ENCODE measurements around the gene PTMA.
A peak's percentile ranks its signal among the peaks of the same experiment; 100 is the strongest.

PTMA gene

DNA sequence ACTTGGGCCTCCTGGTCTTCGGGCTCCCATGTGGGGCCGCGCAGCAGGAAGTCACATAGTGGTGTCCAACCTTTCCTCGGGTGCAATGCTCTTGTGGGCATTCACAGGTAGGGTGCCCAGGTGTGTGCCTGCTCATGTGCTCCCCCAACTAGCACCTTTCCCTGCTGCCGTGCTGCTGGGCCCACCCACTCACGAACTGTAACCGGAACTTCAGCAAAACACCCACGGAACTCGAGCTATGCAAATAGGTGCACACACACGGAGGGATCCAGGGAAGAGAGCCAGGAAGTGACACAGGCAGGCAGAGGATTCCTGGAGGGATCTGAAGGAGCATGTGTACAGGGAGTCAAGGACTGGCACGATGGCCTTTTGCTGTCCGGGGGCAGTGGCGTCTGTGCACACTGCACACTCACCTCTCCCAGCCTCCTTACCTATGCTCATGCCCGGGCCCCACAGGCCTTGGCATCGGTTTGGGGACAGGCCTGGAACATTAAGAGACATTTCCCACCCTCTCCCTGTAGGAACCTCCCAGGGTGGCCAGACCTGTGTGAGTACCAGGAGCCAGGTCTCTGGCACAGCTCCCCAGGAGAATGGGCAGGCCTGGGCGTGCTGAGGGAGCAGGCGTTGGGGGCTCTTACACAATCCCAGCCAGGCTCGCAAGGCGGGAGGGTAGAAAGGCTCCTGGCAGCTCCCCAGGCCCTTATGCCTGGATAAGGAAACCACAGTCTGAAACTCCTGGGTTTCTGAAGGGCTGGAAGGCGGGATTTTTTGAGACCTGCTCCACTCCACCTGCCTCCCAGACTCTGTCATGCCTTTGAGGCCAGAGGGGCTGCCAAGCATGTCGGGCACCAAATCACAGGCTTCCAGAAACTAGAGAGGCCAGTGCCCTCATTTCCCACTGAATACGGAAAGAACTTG lies 6.6 kb upstream of the PTMA start:
- DNase-seq (ENCODE audit: low read depth): no peak
- H3K4me3 ChIP-seq (ENCODE audit: low read depth, low read length): no peak overlapping the region
- TF ChIP-seq, protein P1, sequence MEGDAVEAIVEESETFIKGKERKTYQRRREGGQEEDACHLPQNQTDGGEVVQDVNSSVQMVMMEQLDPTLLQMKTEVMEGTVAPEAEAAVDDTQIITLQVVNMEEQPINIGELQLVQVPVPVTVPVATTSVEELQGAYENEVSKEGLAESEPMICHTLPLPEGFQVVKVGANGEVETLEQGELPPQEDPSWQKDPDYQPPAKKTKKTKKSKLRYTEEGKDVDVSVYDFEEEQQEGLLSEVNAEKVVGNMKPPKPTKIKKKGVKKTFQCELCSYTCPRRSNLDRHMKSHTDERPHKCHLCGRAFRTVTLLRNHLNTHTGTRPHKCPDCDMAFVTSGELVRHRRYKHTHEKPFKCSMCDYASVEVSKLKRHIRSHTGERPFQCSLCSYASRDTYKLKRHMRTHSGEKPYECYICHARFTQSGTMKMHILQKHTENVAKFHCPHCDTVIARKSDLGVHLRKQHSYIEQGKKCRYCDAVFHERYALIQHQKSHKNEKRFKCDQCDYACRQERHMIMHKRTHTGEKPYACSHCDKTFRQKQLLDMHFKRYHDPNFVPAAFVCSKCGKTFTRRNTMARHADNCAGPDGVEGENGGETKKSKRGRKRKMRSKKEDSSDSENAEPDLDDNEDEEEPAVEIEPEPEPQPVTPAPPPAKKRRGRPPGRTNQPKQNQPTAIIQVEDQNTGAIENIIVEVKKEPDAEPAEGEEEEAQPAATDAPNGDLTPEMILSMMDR (IDR thresholded peaks at IDR 0.05; ENCODE audit: low read depth, low read length, missing control alignments): no peak

DNA sequence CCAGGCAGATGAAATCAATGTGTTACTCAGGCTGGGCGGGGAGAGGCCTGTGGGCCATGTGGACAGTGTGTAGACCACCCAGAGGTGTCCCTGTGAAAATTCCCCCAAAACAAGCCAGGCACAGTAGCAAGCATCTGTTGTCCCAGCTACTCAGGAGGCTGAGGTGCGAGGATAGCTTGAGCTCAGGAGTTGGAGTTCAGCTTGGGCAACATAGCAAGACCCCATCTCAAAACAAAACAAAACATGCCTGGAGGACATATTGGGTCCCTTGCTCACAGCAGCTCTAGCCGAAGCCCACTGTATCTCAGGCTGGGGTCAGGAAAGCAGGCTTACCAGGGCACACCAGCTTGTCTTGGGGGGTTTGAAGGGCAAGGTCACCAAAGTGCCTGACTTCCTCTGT lies 4.3 kb upstream of the PTMA start:
- no peak overlapping the region for H3K4me3 ChIP-seq (ENCODE audit: low read depth, low read length)
- DNase-seq (ENCODE audit: low read depth): no peak
- TF ChIP-seq, protein P1 (IDR thresholded peaks at IDR 0.05; ENCODE audit: low read depth, low read length, missing control alignments): no peak

DNA sequence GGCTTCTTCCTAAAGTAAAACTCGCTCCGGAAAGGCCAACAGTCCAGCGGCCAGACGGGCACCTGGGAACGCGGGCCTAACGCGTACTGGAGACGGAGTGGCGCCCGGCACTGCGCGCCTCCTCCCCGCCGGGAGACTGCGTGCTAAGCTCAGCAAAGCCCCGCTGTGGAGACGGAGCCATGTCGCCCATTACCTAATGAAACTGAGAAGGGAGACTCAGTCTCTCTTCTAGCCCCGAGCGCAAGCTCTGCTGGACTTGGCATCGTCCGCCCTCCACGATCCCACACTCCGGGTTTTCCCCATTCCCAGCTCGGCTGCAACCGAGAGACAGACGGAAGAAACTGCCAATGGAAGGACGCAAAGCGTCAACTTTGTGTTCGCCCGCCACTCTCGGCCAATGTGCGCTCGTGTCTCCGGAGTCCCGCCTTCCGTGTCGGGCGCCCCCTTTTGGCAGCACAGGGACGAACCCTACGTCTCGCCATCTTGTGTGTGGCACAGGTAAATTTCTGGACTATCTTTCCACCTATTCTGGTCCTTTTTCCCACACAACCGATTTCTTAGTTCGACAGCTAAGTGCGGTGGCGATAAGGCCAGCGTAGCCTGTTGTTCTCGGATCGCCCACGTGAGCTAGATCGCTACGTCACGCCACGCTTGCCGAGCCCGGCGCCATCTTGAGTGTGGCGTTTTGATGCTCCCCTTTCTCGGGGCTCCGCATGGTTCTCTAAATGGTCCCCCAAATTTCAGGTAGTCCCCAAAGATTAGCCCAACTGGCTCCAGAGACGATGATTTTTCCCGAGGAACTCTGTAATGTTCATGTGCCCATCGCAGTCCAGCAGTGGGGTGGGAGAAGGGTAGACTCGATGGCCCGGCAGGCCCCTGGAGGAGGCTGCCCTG lies 1.3 kb upstream of the PTMA start:
- TF ChIP-seq, protein P1 (IDR thresholded peaks at IDR 0.05; ENCODE audit: low read depth, low read length, missing control alignments): peak; percentile 97
- peak; percentile 97 for DNase-seq (ENCODE audit: low read depth)
- H3K4me3 ChIP-seq (ENCODE audit: low read depth, low read length): peak overlapping the region; percentile 82

DNA sequence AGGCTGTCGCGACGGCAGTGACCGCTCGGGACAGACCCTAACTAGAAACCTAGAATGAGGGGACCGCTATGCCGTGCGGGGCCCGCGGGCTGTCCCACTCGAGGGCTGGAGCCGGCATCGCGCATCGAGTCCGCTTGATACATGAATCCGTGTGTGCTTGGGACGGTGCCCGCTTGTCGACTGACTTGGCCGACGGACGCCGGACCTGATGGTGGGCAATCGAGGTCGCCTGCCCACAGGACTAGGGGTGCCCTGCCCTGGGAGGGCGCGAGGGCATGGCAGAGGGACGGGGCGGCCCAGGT lies 749 bp upstream of the PTMA start:
- no peak for DNase-seq (ENCODE audit: low read depth)
- H3K4me3 ChIP-seq (ENCODE audit: low read depth, low read length): peak overlapping the region; percentile 82
- TF ChIP-seq, protein P1 (IDR thresholded peaks at IDR 0.05; ENCODE audit: low read depth, low read length, missing control alignments): no peak

GRCh38 chr2:231708773-231709635 lies 679 bp downstream of the PTMA start:
- TF ChIP-seq, protein P1 (IDR thresholded peaks at IDR 0.05; ENCODE audit: low read depth, low read length, missing control alignments): peak; percentile 13
- no peak for DNase-seq (ENCODE audit: low read depth)

GRCh38 chr2:231709636-231709980 lies 1.3 kb downstream of the PTMA start:
- H3K4me3 ChIP-seq (ENCODE audit: low read depth, low read length): peak overlapping the region; percentile 93
- DNase-seq (ENCODE audit: low read depth): no peak
- TF ChIP-seq, protein P1 (IDR thresholded peaks at IDR 0.05; ENCODE audit: low read depth, low read length, missing control alignments): no peak

More at GRCh38 chr2:231708773-231709635, 679 bp downstream of the PTMA start:
- H3K4me3 ChIP-seq (ENCODE audit: low read depth, low read length): peak overlapping the region; percentile 93
